Pancreas (tissue), 10 donors: Measurements from ENCODE around the gene AHRR. TPM values are rescaled to one million over a fixed set of nuclear protein-coding genes. Genes with fewer than 3 reads are reported as not detected.

Experiments
- ATAC-seq, 4 donors: fragments of 200-7000 bp; cut with Tn5 transposase; one replicate each; pipeline versions ENCODE4 v1.8.0 to v1.9.1; 2020; ENCODE audit warnings: mild to moderate bottlenecking in 4 of 4, moderate library complexity in 4 of 4
- DNase-seq, 6 donors: peaks; one replicate each; pipeline ENCODE4 v3.0.0-alpha.2; 2020
- FAIRE-seq: peaks from 2 replicates; lab custom pipeline; 2012; peaks lifted over from hg19 to GRCh38; lab: Jason Lieb, UNC
- H3K27ac ChIP-seq, 4 donors: fragments of 200-600 bp; sonication (generic); 1 replicate in 3 of 4; 2 replicates in 1 of 4; pipeline versions ENCODE4 v1.5.0 to v1.8.0; 2020
- H3K27me3 ChIP-seq, 4 donors: fragments of 200-600 bp; one replicate each; pipeline ENCODE4 v1.8.0; 2021
- H3K36me3 ChIP-seq, 3 donors: fragments of 200-600 bp; sonication (generic) in 1 of 3; one replicate each; pipeline versions ENCODE4 v1.5.0 to v1.8.0; 2020 to 2021
- H3K4me1 ChIP-seq, 3 donors: fragments of 200-600 bp; one replicate each; pipeline ENCODE4 v1.8.0; 2021
- H3K4me3 ChIP-seq, 4 donors: fragments of 200-600 bp; sonication (generic) in 2 of 4; one replicate each; pipeline versions ENCODE4 v1.5.0 to v1.8.0; 2020 to 2021
- H3K9me3 ChIP-seq, 4 donors: fragments of 200-600 bp; one replicate each; pipeline ENCODE4 v1.8.0; 2021
- CTCF ChIP-seq, 4 donors: fragments of 200-600 bp; sonication (generic) in 3 of 4; IDR thresholded peaks; one replicate each; pipeline versions ENCODE4 v1.5.0 to v1.8.0; 2021; ENCODE audit warnings: antibody characterized with exemption in 4 of 4
- WGBS, 2 donors: extraction: QIAGEN DNeasy Blood & Tissue Kit; methylation state at CpG; one replicate each; pipeline ENCODE4 v1.1.7; 2013; 5-methylcytosine and 5-hydroxymethylcytosine counted together
- intact Hi-C, 3 donors: fragments of 100-400 bp; cut with DNase I; formaldehyde crosslinking; loops; one replicate each; pipeline versions ENCODE4 v1.11.1 to v1.14.2; 2022
- polyA plus RNA-seq, 2 donors: library from polyadenylated mRNA; stranded (reverse); fragments of 200-250 nt; gene quantifications; one replicate each; pipeline ENCODE4 v1.2.3, GENCODE V29; 2013
- total RNA-seq, 6 donors: library from RNA; stranded (reverse); fragmentation: NEBNext Ultra II Directional in 4 of 6; extraction: Animal tissue kit (Norgen Biotek cat#: 25700) in 4 of 6; gene quantifications; one replicate each; pipeline versions ENCODE4 v1.2.1 to v1.2.4, GENCODE V29; 2021 to 2023
- donor health status: healthy with polysubstance abuse.
- donor health status: DM: no; HTN: no; CAD: no; lungs with moderate emphysema.
- donor health status: DM: no; HTN: no; CAD: no.
- donor health status: control.
- donor health status: control.
- donor health status: Bipolar disorder and iron deficiency.
- donor health status: DM: yes; HTN: yes; CAD: no.
- donor health status: DM: no; HTN: no; CAD: no.
- donor health status: DM: no; HTN: no; CAD: no.
- donor health status: DM: yes; HTN: yes; CAD: no.

The AHRR gene
- total and polyA plus RNA-seq, 8 donors: 0.34 to 1.7 (median 0.69) TPM

DNA sequence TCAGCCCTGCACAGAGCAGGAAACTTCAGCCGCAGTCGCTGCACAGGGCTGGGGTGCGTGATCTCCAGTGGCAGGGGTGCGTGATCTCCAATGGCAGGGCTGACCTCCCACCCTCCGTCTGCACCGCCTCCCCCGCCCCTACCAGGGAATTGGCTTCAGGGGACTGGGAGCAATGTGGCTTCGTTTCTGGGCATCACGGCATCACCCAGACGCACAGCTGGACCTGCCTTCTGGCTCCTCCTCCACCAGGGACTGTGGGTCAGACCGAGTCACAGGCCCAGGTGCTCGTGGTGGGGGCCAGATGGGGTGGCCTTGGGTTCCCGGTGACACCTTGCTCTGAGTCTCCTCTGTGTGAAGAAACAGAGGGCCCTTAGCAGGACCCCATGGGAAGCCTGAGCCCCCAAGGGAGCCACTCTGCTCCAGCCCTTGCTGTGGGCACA, 51.1 kb downstream of the AHRR start:
- ATAC-seq (no peak), FAIRE-seq (no peak), DNase-seq (no peak)
- H3K27ac ChIP-seq: no peak overlapping the region
- no peaks in the 10 kb centered on the region for H3K9me3 ChIP-seq
- WGBS, 2 donors: 87 to 91% methylated on average over 13 of the region's 13 CpGs
- no peaks in the 10 kb centered on the region for H3K27me3 ChIP-seq
- H3K4me3 ChIP-seq: no peak overlapping the region
- no peak for TF ChIP-seq CTCF (IDR thresholded peaks at IDR 0.05)
- H3K36me3 ChIP-seq: no peaks in the 10 kb centered on the region
- no peaks in the 10 kb centered on the region for H3K4me1 ChIP-seq
- intact Hi-C loops: no loop called here

- TF ChIP-seq CTCF (IDR thresholded peaks at IDR 0.05): no peak
- H3K36me3 ChIP-seq: no peaks in the 10 kb centered on the region
These were observed 51.6 kb downstream of the AHRR start for GRCh38 chr5:372996-373709.

GRCh38 chr5:373710-374602, 52.4 kb downstream of the AHRR start:
- Histone ChIP-seq H3K4me1 (no peaks in the 10 kb centered on the region), H3K27me3 (no peaks in the 10 kb centered on the region), H3K4me3 (peak overlapping the region in 2 of 4 donors; percentile 16 to 40), H3K36me3 (no peaks in the 10 kb centered on the region), H3K9me3 (no peaks in the 10 kb centered on the region), H3K27ac (no peak overlapping the region)
- peak in 2 of 4 donors; percentile 26 to 71 for ATAC-seq
- DNase-seq: peak in 2 of 6 donors; percentile 2 to 56
- TF ChIP-seq CTCF (IDR thresholded peaks at IDR 0.05): no peak
- intact Hi-C loops: no loop called here
- FAIRE-seq: no peak
- WGBS, 2 donors: 2 to 3% methylated on average over 36 to 86 of the region's 86 CpGs

More at GRCh38 chr5:372996-373709, 51.6 kb downstream of the AHRR start:
- Histone ChIP-seq H3K4me3 (peak overlapping the region in 1 of 4 donors; percentile 40), H3K27me3 (no peaks in the 10 kb centered on the region), H3K4me1 (no peaks in the 10 kb centered on the region), H3K9me3 (no peaks in the 10 kb centered on the region), H3K27ac (no peak overlapping the region)
- intact Hi-C loops: no loop called here
- ATAC-seq (peak in 1 of 4 donors; percentile 13), FAIRE-seq (no peak), DNase-seq (peak in 1 of 6 donors; percentile 76)
- 62 to 68% methylated on average over 25 to 27 of the region's 27 CpGs for WGBS, 2 donors

DNA sequence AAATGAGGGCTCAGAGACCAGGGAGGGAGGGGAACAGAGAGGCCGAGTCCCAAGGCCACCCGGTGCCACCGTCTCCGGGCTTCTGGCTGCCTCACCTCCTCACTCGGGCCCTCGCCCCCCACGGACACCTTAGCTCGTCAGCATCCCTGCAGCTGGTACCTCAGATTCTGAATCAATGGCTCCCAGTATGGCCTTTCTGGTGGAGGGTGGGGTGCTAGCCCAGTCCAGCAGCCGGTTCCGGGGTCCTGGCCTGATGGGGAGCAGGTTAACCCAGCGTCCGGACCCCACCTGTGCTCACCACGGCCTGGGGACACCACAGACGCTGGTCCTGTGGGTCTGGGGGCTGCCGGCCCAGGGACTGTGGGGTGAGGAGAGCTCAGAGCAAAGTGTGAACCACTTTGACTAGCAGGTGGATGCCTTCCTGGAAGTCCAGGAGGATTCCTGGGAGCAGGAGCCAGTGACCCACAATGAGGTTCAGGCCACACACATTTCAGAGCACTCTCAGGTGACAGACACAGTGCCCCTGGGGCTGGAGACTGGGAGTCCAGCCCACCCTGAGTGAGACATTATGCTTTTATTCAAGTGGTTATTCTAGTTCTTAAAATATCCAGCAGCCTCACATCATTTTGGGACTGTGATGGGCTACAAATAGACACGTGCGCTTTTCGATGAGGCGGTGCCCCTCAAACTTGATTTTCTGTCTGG, 53.3 kb downstream of the AHRR start:
- no peak for TF ChIP-seq CTCF (IDR thresholded peaks at IDR 0.05)
- H3K4me3 ChIP-seq: no peak overlapping the region

More for the DNA sequence above, 53.3 kb downstream of the AHRR start:
- no peak for ATAC-seq
- Histone ChIP-seq H3K9me3 (no peaks in the 10 kb centered on the region), H3K27ac (no peak overlapping the region), H3K27me3 (no peaks in the 10 kb centered on the region), H3K4me1 (no peaks in the 10 kb centered on the region), H3K36me3 (no peaks in the 10 kb centered on the region)
- intact Hi-C loops: no loop called here
- WGBS, 2 donors: 52 to 57% methylated on average over 18 to 19 of the region's 19 CpGs
- peak in 2 of 6 donors; percentile 4 to 58 for DNase-seq
- FAIRE-seq: no peak
